Lower leg skin (tissue), 4 donors: ENCODE results near the gene RFC2. TPM values are rescaled to one million over a fixed set of nuclear protein-coding genes. Genes with fewer than 3 reads are reported as not detected.
"Not testable (repeated sequence)": the region's sequence is repeated elsewhere in the genome, so short reads cannot be mapped to it uniquely, and the experiment has no call there.

Experiments used
- DNase-seq, 2 donors: peaks; one replicate each; pipeline ENCODE4 v3.0.0-alpha.2; 2019; ENCODE audit warnings: low spot score in 2 of 2
- H3K4me3 ChIP-seq: fragments of 200-600 bp; sonication (generic); 2 replicates; pipeline ENCODE4 v1.5.1; 2017; ENCODE audit warnings: mild to moderate bottlenecking, low read depth; ENCODE audit not compliant: poor library complexity, severe bottlenecking
- POLR2A ChIP-seq, 2 donors: fragments of 450-650 bp; IDR thresholded peaks; one replicate each; pipeline ENCODE4 v1.6.1; 2016 to 2017; ENCODE audit warnings: antibody characterized with exemption in 2 of 2, mild to moderate bottlenecking in 1 of 2, moderate library complexity in 1 of 2
- WGBS, 2 donors: methylation state at CpG; one replicate each; pipeline ENCODE4 v1.1.5; 2018; 5-methylcytosine and 5-hydroxymethylcytosine counted together
- intact Hi-C: fragments of 100-400 bp; cut with DNase I; formaldehyde crosslinking; loops from one replicate; pipeline ENCODE4 v1.15.0; 2023; ENCODE audit warnings: low total_unique reads
- total RNA-seq, 4 donors: library from RNA; depleted of rRNA; stranded (reverse); fragments of >200 nt; gene quantifications; one replicate each; pipeline ENCODE4 v1.1.0, GENCODE V29; 2016
- TF ChIP-seq, protein P1 (sequence below), 3 donors: fragments of 450-650 bp; IDR thresholded peaks; one replicate each; pipeline ENCODE4 v1.5.1; 2016; ENCODE audit warnings: antibody characterized with exemption in 3 of 3, mild to moderate bottlenecking in 3 of 3, moderate library complexity in 2 of 3

RFC2 gene
- total RNA-seq, 4 donors from 2014 or later, result 15.3 to 26.5 (median 23.9) TPM

DNA sequence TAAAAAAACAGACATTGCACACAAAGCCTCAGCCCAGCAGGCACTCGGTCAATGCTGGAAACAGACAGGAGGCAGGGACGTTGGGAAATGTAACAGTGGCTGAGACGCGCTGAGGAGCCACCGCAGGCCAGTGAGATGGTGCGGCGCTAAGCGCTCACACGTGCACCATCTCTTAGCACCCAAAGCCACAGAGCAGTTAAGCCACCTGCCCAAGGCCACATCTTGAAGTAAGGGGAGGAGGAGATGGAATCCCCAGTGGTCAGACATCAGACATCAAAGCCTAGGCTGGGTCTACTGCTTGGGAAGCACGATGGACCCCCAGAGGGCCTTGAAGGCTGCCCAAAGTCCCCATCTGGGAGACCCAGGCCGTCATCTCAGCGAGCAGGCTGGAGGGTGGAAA lies 28.8 kb downstream of the RFC2 start:
- no peak overlapping the region for H3K4me3 ChIP-seq
- DNase-seq, result no peak
- intact Hi-C loops, result no loop called here
- 84 to 95% methylated on average over 12 of the region's 12 CpGs for WGBS, 2 donors
- TF ChIP-seq, protein P1, sequence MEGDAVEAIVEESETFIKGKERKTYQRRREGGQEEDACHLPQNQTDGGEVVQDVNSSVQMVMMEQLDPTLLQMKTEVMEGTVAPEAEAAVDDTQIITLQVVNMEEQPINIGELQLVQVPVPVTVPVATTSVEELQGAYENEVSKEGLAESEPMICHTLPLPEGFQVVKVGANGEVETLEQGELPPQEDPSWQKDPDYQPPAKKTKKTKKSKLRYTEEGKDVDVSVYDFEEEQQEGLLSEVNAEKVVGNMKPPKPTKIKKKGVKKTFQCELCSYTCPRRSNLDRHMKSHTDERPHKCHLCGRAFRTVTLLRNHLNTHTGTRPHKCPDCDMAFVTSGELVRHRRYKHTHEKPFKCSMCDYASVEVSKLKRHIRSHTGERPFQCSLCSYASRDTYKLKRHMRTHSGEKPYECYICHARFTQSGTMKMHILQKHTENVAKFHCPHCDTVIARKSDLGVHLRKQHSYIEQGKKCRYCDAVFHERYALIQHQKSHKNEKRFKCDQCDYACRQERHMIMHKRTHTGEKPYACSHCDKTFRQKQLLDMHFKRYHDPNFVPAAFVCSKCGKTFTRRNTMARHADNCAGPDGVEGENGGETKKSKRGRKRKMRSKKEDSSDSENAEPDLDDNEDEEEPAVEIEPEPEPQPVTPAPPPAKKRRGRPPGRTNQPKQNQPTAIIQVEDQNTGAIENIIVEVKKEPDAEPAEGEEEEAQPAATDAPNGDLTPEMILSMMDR (IDR thresholded peaks at IDR 0.05), result no peak
- no peak for TF ChIP-seq POLR2A (IDR thresholded peaks at IDR 0.05)

DNA sequence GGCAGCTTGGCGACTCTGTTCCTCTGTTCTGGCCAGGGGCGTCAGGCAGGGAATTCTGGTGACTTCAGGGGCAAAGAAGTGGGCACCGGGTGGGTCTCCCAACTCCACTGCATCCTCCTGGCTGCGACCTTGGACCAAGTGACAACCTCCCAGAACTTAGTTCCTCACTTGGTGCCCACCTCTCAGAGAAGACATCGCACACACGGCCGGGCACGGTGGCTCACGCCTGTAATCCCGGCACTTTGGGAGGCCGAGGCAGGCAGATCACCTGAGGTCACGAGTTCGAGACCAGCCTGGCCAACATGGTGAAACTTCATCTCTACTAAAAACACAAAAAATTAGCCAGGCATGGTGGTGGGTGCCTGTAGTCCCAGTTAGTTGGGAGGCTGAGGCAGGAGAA lies 29.3 kb downstream of the RFC2 start:
- intact Hi-C loops, H3K4me3 ChIP-seq, DNase-seq: not testable (repeated sequence)
- WGBS, 2 donors, result 93 to 95% methylated on average over 13 of the region's 13 CpGs

- no peak overlapping the region for H3K4me3 ChIP-seq
- WGBS, 2 donors, result 88 to 93% methylated on average over 12 of the region's 12 CpGs
- intact Hi-C loops, result no loop called here
- TF ChIP-seq, protein P1 (IDR thresholded peaks at IDR 0.05), result no peak
- no peak for TF ChIP-seq POLR2A (IDR thresholded peaks at IDR 0.05)
- no peak for DNase-seq
These were observed 29.7 kb downstream of the RFC2 start for GRCh38 chr7:74224511-74224832.

GRCh38 chr7:74223711-74224510 lies 30.3 kb downstream of the RFC2 start:
- intact Hi-C loops, result no loop called here
- TF ChIP-seq POLR2A (IDR thresholded peaks at IDR 0.05), result no peak
- TF ChIP-seq, protein P1 (IDR thresholded peaks at IDR 0.05), result no peak
- whole genome bisulfite sequencing, 2 donors, result 59 to 67% methylated on average over 16 to 17 of the region's 18 CpGs
- no peak for DNase-seq
- no peak overlapping the region for H3K4me3 ChIP-seq

DNA sequence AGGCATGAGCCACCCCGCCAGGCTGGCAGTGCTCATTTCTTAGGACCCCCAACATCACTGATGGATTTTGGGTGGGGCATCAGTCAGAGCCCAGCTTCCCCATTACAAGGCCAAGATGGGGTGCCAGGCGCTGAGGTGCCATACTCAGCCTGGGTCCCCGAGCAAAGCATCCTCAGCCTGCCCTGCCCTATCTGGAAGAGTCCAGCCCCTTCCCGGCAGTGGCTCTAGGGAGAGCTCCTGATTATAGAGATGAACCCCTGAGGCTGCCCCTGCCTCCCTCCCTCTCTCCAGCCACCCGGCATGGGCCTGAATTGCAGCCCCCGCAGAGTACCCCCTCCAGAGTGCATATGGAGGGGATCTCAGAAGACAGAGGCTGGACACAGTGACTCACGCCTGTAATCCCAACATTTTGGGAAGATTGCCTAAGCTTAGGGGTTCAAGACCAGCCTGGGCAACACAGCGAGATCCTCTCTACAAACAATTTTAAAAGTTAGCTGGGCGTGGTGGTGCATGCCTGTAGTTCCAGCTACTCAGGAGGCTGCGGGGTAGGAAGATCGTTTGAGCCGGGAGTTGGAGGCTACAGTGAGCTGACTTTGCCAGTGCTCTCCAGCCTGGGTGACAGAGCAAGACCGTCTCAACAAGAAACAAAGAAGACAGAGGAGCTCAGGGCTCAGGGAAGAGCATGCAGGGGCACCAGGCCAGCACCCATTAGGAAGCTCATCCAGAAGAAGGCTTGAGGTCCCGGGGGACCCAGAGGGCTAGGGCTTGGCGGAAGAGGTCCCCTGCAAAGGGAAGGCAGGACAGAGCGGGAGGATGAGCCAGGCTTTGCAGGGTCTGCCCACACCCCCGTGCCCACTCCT lies 31.1 kb downstream of the RFC2 start:
- intact Hi-C loops, result no loop called here
- TF ChIP-seq, protein P1 (IDR thresholded peaks at IDR 0.05), result no peak
- no peak for TF ChIP-seq POLR2A (IDR thresholded peaks at IDR 0.05)
- 70 to 72% methylated on average over 15 to 17 of the region's 17 CpGs for WGBS, 2 donors
- no peak for DNase-seq
- H3K4me3 ChIP-seq, result no peak overlapping the region

GRCh38 chr7:74221713-74222112 lies 32.5 kb downstream of the RFC2 start:
- WGBS, 2 donors, result 89 to 93% methylated on average over 11 of the region's 11 CpGs
- TF ChIP-seq, protein P1 (IDR thresholded peaks at IDR 0.05), result no peak
- no peak for TF ChIP-seq POLR2A (IDR thresholded peaks at IDR 0.05)
- DNase-seq, result no peak
- H3K4me3 ChIP-seq, result no peak overlapping the region
- intact Hi-C loops, result no loop called here
